ENCODE results near the gene GH1. TPM values are rescaled to one million over a fixed set of nuclear protein-coding genes. Genes with fewer than 3 reads are reported as not detected.
A peak's percentile ranks its signal among the peaks of the same experiment; 100 is the strongest.

GH1 gene
- total and polyA plus RNA-seq, 2 donors (not counting 1 experiment from before 2014, with no cell fraction given), result 1.7 to 2.3 TPM

GRCh38 chr17:63929860-63930766 is 11.5 kb upstream of the GH1 start:
- ATAC-seq (ENCODE audit: low read depth), result no peak
- WGBS (ENCODE audit: insufficient coverage), result 29% methylated on average over 24 of the region's 24 CpGs
- Histone ChIP-seq H4K20me1 (ENCODE audit: control insufficient read depth, insufficient read depth, low read length, poor library complexity, severe bottlenecking) (peaks cover 46% of the 10 kb centered on the region), H2AFZ (ENCODE audit: insufficient read depth, low read depth, low read length, poor library complexity, severe bottlenecking) (no peak overlapping the region), H3K4me3 (ENCODE audit: control extremely low read depth in 1 of 5, extremely low read depth in 1 of 5, insufficient read depth in 1 of 5, low read depth in 2 of 5, low read length in 4 of 5) (peak overlapping the region; percentile 80 to 100 (median 97)), H3K9ac (ENCODE audit: low read length) (peak overlapping the region; percentile 97), H3K4me2 (replicated peaks; ENCODE audit: low read depth, low read length, poor library complexity, severe bottlenecking) (peak overlapping the region; percentile 97), H3K27ac (ENCODE audit: low read length in 2 of 2) (peak overlapping the region; percentile 85 to 89), H3K9me3 (ENCODE audit: control extremely low read depth in 1 of 3, control insufficient read depth in 2 of 3, insufficient read depth in 1 of 3, low read length in 2 of 3) (peaks cover 0 to under 1% (median 0%) of the 10 kb centered on the region in 3 donors), H3K27me3 (replicated peaks in 1 of 4; ENCODE audit: control extremely low read depth in 1 of 4, control insufficient read depth in 3 of 4, insufficient read depth in 4 of 4, low read length in 3 of 4) (no peaks in the 10 kb centered on the region), H3K79me2 (ENCODE audit: control insufficient read depth, insufficient read depth, low read length) (peaks cover 74% of the 10 kb centered on the region), H3K4me1 (ENCODE audit: control insufficient read depth in 2 of 2, insufficient read depth in 2 of 2, low read length in 2 of 2) (peaks cover 73 to 86% of the 10 kb centered on the region in 2 donors), H3K36me3 (replicated peaks in 1 of 2; ENCODE audit: control extremely low read depth in 1 of 2, control insufficient read depth in 1 of 2, extremely low read depth in 1 of 2, insufficient read depth in 2 of 2, low read length in 1 of 2) (peaks cover 0 to 51% of the 10 kb centered on the region in 2 experiments)
- DNase-seq, result no peak
- no peaks in the 10 kb centered on the region for H3K9me3 Mint-ChIP-seq (ENCODE audit: insufficient read depth)
- intact Hi-C loops (cut with micrococcal nuclease), result loop anchor here (5.0 kb wide), 2 partner anchors 92 to 567 kb away; partner anchors contain the start of genes ICAM2 and POLG2
- peak overlapping the region; percentile 99 for H3K4me3 Mint-ChIP-seq
- peaks cover 88% of the 10 kb centered on the region for H3K4me1 Mint-ChIP-seq
- ChIA-PET CTCF (interaction anchor here (1.0 to 26.0 kb wide), 8 partner anchors 8 to 203 kb away, joined by 3 to 834 read pairs (median 10); partner anchors contain the start of genes GH1 and ICAM2), POLR2A (interaction anchor here (0.6 to 12.1 kb wide), 7 partner anchors 11 to 220 kb away, joined by 3 to 360 read pairs (median 6); partner anchors contain the start of genes GH1, ICAM2 and PRR29)
- peak overlapping the region; percentile 97 for H3K27ac Mint-ChIP-seq
- TF ChIP-seq EZH2 (IDR thresholded peaks at IDR 0.05; ENCODE audit: borderline replicate concordance, insufficient read depth, low read depth, low read length, poor library complexity, severe bottlenecking), result no peak
- no peak for TF ChIP-seq CTCF (IDR thresholded peaks at IDR 0.05)
- no peaks in the 10 kb centered on the region for H3K27me3 Mint-ChIP-seq
